Stimulated activated CD8-positive, alpha-beta memory T cell treated with anti-CD3 and anti-CD28 coated beads, Interleukin-15, amount 100 ng/mL, for 24 hours (primary cell): ENCODE measurements around the gene EHD4.

Experiments
- DNase-seq: peaks from one replicate; pipeline ENCODE4 v3.0.0-alpha.2; 2020; ENCODE audit warnings: low read depth

EHD4 gene

DNA sequence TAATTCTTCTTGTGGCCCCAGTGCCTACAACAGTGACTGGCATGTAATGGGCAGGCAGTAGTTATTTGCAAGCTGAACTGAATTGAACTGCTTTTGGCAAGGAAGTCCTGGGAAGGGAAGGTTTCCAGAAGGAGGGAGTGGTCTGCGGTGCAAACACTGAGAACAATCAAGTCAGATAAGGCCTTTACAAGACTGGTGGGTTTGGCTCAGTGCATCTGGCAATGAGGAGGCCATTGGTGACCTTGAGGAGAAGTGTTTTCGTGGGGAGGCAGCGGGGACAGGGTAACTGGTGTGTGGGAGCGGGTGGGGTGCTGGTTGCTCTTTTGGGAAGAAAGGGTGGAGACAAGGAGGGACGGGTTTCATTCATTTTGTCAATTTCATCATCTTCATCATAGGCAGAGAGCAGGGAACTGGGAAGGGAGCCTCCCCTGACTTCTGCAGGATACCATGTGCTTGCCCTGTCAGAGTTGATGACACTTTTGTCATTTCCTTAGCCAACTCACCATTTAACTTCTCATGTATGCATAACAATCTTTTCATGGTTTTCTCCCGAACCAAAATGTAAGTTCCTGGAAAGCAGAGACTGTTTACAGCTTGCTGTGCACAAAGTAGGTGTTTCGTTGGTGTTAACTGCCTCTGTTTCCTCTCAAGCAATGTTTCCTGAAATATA is 8.4 kb upstream of the EHD4 start:
- DNase-seq, result no peak

- DNase-seq, result no peak
These were observed 7.3 kb upstream of the EHD4 start for GRCh38 chr15:41979493-41980266.

DNA sequence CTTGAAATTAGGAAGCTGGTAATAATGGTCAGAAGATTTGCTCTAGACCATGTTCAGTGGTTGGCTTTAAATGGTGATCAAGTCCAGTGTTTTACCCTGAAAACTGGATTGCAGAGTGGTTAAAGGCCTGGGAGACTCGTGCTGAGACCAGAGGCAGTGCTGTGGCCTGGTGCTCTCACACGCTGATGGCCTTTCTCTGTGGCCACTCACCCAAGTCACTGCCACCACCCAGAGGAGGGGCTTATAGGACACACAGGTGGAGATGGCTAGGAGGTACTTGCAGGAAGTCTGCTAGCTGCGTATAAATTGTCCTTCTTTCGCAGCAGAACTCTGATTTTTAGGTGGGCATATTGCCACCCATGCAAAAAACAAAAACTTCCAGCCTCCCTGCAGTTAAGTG is 6.2 kb upstream of the EHD4 start:
- no peak for DNase-seq

GRCh38 chr15:41977757-41978383 is 5.5 kb upstream of the EHD4 start:
- no peak for DNase-seq

DNA sequence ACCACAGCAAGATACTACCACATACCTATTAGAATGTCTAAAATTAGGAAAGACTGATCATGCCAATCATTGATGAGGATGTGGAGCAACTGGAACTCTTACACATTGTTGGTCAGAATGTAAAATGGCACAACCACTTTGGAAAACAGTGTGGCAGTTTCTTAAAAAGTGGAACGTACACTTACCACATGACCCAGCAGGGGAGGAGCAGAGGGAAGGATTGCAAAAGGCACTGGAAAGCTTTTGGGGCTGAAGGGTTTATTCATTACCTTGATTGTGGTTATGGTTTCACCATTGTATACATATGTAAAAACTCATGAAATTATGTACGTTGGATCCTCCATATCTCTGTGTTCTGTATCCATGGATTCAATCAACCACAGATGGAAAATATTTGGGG is 3.3 kb upstream of the EHD4 start:
- no peak for DNase-seq

DNA sequence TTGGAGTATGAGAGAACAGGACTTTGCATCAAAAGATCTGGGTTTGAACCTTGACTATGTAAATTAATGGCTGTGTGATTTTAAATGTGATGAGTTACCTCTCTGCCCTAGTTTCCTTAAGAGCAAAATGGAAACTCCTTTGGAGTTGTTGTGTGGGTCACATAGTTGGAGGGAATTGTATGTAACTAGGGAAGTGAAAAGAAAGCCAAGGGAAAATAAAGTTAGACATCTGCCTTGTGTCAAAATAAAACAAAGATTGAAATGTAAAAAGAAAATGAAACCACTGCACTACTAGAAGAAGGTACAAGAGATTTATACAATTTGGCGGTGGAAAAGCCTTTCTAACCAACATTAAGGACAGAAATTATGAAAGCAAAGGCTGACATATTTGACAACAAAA is 1.7 kb upstream of the EHD4 start:
- no peak for DNase-seq

DNA sequence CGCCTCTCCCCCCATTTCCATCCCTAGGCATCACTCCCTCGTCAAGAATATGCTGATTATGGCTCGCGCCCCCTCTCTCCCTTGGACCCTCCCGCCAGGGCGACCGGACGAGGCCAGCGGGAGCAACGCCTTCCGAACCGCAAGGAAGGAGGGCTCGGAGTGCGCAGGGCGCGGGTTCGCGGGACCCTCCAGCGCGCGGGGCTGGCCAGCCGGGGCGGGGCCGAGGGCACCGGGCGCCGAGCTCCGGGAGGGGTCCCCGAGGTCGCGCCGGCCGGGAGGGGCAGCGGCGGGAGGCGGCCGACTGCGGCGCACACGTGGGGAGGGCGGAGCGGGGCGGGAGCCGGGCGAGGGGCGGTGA is 483 bp downstream of the EHD4 start:
- peak; percentile 5 for DNase-seq

GRCh38 chr15:41971089-41971894 is 1.1 kb downstream of the EHD4 start:
- peak; percentile 25 for DNase-seq

DNA sequence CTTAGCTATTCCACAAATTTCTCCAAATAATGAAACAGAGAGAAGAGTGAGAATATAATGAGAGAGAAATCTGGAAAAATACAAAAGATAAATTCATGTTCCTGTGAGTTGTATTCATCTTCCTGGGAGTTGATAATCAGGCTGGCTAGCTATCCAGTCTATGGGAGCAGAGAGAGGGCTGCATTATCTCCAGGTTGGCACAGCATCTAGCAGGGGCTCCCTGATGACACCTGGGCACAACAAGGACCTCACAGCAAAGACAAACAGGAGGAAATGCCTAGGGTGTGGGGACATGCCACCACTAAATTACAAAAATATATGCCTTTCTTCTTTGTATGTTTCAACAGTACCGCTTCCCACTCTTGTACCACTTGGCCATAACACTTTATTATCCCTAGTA is 1.9 kb downstream of the EHD4 start:
- no peak for DNase-seq

GRCh38 chr15:41969851-41970431 is 2.4 kb downstream of the EHD4 start:
- no peak for DNase-seq

DNA sequence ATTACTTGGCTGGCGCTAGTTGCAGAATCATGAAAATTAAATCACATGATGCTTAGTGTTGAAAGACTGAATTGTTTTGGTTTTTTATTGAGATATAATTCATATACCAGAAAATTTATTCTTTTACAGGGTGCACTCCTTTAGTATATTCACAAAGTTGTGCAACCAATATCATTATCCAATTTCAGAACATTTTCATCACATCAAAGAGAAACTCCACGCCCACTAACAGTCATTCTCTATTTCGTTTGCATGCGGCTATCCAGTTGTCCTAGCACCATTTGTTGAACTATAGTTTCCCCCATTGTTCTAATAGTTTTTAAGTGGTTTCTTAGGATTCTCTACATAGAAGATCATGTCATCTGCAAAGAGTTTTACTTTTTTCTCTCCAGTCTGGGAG is 3.7 kb downstream of the EHD4 start:
- no peak for DNase-seq

GRCh38 chr15:41967506-41968206 is 4.7 kb downstream of the EHD4 start:
- no peak for DNase-seq

DNA sequence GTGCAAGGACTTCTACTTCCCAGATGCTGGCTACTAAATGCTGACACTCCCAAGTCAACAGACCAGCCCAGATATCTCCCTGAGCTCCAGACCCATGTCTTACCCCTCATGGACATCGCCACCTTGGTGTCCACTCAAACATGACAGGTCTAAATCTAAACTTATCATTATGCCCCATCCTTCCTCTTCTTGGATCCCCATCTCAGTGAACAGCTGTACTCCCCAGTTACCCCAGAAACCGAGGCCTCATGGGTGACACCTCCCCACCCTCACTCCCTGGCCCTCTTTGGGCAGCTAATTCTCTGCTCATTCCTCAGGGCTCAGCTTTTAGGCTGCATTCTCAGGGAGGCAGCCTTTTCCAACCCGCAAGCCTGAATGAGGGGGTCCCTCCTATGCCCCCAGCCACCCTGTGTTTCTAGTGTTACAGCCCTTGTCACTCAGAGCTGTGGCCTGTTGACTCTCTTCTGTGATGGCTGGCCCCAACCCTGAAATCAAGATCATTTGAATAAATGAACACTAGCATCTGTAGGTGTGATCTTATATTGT is 5.4 kb downstream of the EHD4 start:
- DNase-seq, result no peak

GRCh38 chr15:41966414-41966812 is 5.9 kb downstream of the EHD4 start:
- no peak for DNase-seq

DNA sequence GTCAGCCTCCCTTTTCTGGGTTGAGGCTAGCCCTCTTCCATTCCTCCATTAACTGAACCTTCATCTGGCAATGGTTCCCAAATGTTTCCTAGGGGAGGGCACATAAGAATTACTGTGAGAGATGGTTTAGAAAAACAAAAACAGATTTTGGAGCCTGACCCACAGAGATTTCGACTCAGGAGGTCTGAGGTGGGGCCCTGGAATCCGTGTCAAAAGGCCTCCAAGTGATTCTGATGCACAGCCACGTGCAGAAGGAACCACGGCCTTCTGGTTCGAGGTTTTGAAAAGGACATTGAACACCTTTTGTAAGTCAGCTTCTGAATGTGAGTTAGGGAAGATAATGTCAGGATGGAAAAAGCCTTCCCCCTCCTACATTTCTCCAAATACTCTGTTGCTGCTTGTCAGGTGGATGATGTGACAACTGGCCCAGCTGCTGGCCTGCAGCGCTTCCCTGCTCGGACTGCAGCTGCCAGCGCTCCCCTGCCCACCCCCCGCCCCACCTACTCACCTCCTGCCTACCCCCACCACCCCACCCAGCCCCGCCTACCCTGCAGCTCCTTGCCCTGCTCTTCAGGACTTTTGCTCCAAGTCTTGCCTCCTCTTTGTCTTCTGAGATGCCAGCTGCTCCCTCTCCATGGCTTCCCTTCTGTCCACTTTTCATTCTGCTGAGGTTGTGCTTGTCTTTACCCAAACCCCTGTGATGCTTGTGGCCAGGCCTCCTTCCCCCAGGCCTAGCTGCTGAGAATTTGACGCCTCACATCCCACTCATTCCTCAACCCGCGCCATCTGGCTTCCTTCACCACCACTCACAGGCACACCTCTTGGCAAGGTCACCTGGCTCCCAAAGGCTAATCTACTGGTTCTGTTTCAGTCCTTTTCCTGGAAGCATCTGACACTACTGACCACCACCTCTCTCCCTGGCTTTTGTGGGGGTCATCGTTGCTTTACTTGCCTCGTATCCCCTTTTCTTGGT is 6.6 kb downstream of the EHD4 start:
- DNase-seq, result no peak

- no peak for DNase-seq
These were observed 10.7 kb downstream of the EHD4 start for GRCh38 chr15:41961595-41962202.

DNA sequence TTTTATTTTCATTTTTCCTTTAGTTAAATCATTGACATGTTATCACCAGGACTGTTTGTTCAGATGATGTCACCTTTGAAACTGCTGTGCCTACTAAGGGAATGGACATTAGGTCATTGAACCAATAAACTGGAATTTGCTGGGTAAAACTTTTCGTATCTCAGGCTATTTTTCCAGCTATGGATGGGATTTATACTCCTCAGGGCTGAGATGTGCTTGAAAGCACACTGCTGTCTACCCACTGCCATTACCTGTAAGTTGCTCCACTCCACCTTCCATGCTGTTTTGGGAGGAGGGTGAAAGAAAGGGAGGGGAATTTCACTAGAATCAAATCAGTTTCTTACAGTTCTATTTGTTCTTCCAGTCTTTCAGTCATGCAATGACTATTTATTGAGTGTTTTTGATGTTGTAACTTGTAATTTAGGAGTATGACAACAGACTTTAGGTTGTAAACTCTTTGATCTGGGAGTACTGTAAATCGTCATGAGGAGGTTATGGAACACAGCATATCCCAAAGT is 11.3 kb downstream of the EHD4 start:
- no peak for DNase-seq

DNA sequence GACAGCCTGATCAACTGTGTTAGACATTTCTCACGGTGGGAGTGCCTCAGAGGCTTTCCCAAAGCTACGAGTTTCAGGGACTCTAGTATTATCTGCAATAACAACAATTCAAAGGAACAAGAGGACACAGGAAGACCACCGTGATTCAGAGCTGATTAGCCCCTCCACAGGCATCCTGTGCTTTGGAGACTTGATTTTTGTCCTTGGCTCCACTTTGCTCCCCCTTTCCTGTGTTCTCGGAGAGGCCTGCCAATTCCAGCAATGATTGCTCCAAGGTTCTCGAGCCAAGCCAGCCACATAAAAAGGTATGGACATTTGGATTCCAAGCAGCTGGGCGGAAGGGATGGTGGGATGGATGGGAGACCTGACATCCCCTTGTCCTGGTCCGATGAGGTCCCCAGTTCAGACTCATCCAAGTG is 14.3 kb downstream of the EHD4 start:
- no peak for DNase-seq
